A549 treated with RU486 at 1 μM for 4 hours (cell line): ENCODE results near the gene TYRO3. TPM values are rescaled to one million over a fixed set of nuclear protein-coding genes. Genes with fewer than 3 reads are reported as not detected.

Experiments
- total RNA-seq: library from RNA; stranded (reverse); fragments of 200-300 nt; extraction: Qiagen RNA extraction; gene quantifications from 5 replicates; pipeline ENCODE4 v1.2.3, GENCODE V29; 2022; ENCODE audit warnings: low read depth

Gene TYRO3
- total RNA-seq = 12.6 to 16.0 TPM (median 12.7 TPM) in 5 replicates

DNA sequence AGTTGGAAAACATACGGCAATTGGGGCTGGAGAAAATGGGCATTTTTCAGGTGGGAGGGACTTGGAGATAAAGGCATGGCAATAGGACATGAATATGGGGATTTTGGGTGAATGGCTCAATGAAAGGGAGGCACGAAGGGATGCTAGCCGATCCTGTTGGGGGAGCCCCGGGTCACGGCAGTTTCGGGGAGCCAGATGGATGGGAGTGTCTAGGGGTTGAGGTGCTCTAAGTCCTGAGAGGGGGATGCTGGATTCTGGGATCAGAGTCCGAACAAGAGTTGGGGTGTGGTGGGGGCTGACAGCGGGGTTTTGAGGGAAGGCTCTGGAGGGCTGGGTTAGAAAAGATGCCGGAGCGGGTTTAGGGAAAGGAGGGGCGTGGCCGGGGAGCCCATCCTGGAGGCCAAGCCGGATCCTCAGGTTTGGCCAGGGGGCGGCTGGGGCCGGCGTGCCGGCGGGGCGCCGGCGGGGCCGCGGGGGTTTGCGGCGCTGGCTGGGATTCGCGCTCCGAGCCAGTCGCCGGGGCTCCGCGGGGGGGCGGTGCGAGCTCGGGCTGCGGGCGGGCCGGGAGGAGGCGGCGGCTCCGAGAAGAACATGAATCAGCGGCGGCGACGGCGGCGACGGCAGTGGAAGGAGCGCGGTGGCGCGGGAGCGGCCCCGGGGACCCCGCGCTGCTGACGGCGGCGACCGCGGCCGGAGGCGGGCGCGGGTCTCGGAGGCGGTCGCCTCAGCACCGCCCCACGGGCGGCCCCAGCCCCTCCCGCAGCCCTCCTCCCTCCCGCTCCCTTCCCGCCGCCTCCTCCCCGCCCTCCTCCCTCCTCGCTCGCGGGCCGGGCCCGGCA is at the start of gene TYRO3:
TSS of gene TYRO3 (plus strand) at position 813 of the 839 bp plus-strand sequence. CDS start 46 bp downstream, outside the sequence.

DNA sequence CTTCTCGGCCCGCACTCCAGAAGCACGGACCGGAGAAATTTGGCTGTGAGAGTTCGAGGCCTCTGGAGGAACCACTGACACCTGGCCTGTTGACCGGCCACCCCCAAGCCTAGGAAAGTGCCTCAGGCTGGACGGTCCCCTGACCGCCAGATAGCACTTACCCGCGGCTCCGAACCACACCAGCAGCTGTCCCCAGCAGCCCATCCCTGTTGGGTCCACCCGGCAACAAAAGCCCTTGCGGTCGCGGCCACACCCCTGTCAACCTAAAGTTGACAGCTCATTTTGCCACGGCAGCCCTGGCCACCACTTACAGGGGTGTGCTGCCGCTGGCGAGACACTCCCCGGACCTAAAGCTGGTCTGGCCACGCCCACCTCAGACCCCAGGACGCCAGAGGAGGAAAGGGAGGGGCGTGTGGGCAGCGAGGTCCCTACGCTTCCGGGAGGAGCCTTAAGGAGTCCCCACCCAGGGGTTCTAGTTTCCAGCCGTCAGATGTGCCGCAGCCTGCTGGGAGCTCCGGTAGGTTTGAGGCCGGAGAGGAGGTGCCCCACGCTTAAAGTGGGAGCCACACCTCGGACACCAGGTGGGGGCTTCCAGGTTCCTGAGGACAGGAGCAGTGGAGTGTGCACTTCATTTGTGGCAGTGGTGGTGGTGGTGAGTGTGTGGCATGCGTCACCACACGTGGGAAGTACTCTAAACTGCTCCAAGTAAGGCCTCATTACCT is 45.3 kb upstream of the TYRO3 start, which contains the start of gene LTK:
TSS of gene LTK (minus strand) at position 322 of the 722 bp plus-strand sequence. CDS start at position 204, 118 bp downstream.

Other genes starting within 250 kb of the TYRO3 start
- 10.5 to 16.8 TPM (median 14.2 TPM) in 5 replicates for gene OIP5, start 226.6 kb upstream of the TYRO3 start, total RNA-seq
- 69.7 to 89.0 TPM (median 73.1 TPM) in 5 replicates for gene NUSAP1, start 226.3 kb upstream of the TYRO3 start, total RNA-seq
- 11.2 to 14.5 TPM (median 12.2 TPM) in 5 replicates for gene NDUFAF1, start 156.7 kb upstream of the TYRO3 start, total RNA-seq
- gene RTF1, start 142.1 kb upstream of the TYRO3 start, total RNA-seq = 17.5 to 25.3 TPM (median 22.5 TPM) in 5 replicates
- gene ITPKA, start 65.3 kb upstream of the TYRO3 start, total RNA-seq = 1.6 to 2.5 TPM (median 2.0 TPM) in 5 replicates
- 0.09 to 0.13 TPM in 2 of 5 replicates, not detected in the others for gene LTK, start 45.4 kb upstream of the TYRO3 start, total RNA-seq
- 7.8 to 14.0 TPM (median 11.4 TPM) in 5 replicates for gene RPAP1, start 15.0 kb upstream of the TYRO3 start, total RNA-seq
- 5.2 to 8.6 TPM (median 6.9 TPM) in 5 replicates for gene MGA, start 101.2 kb downstream of the TYRO3 start, total RNA-seq
- gene MAPKBP1, start 215.3 kb downstream of the TYRO3 start, total RNA-seq = 3.1 to 5.3 TPM (median 3.8 TPM) in 5 replicates